Panc1 (cell line): ENCODE data around the gene CLNK.

Experiments used
- POLR2AphosphoS5 ChIP-seq: IDR thresholded peaks from 2 replicates; pipeline ENCODE4 v1.6.1; 2012; ENCODE audit warnings: mild to moderate bottlenecking, low read depth, low read length, moderate library complexity
- TCF7L2 ChIP-seq: IDR thresholded peaks from 2 replicates; pipeline ENCODE4 v1.6.1; 2011; ENCODE audit warnings: mild to moderate bottlenecking, low read depth, low read length, inconsistent platforms
- TF ChIP-seq, protein P1 (sequence below): fragments of 450-650 bp; IDR thresholded peaks from 2 replicates; pipeline ENCODE4 v1.5.1; 2017; ENCODE audit warnings: mild to moderate bottlenecking

DNA sequence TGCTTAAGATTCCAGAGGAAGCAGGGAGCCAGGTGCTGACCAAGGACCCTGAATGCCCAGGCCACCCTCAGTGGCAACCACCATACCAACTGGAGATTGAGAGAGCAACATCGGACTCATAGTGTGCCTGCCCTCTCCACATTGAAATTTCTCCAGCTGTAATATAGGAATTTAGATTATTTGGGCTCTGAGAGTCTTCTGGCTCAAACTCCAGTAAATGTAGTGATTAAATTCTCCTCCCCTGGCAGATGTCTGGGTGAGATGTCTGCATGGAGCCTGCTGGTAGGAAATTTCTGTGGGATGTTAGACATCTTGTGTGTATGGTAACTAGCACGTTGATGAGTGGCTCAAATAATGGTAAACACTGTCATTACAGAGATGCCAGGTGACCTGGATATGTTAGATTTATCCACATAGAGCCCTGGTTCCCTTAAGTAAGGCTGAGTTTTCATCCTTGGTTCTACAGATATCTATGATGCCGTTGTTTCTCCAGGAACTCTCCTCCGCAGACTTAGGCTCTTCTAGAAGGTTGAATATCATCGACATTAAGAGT, 70.6 kb downstream of the CLNK start:
- TF ChIP-seq TCF7L2, result no peak
- TF ChIP-seq, protein P1, sequence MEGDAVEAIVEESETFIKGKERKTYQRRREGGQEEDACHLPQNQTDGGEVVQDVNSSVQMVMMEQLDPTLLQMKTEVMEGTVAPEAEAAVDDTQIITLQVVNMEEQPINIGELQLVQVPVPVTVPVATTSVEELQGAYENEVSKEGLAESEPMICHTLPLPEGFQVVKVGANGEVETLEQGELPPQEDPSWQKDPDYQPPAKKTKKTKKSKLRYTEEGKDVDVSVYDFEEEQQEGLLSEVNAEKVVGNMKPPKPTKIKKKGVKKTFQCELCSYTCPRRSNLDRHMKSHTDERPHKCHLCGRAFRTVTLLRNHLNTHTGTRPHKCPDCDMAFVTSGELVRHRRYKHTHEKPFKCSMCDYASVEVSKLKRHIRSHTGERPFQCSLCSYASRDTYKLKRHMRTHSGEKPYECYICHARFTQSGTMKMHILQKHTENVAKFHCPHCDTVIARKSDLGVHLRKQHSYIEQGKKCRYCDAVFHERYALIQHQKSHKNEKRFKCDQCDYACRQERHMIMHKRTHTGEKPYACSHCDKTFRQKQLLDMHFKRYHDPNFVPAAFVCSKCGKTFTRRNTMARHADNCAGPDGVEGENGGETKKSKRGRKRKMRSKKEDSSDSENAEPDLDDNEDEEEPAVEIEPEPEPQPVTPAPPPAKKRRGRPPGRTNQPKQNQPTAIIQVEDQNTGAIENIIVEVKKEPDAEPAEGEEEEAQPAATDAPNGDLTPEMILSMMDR, result no peak
- no peak for TF ChIP-seq POLR2AphosphoS5
